GM12865 (cell line): Measurements from ENCODE around the gene NXPE4.

Experiments
- DNase-seq: peaks from one replicate; pipeline ENCODE4 v3.0.0; 2010; ENCODE audit warnings: low read depth
- H3K4me3 ChIP-seq: 2 replicates; pipeline ENCODE4 v1.5.1; 2011; ENCODE audit warnings: mild to moderate bottlenecking, low read depth, low read length, control low read depth
- TF ChIP-seq, protein P1 (sequence below): IDR thresholded peaks from 2 replicates; pipeline ENCODE4 v1.5.1; 2011; ENCODE audit warnings: low read length, control low read depth, low read depth, inconsistent platforms; ENCODE audit not compliant: insufficient read depth; ENCODE audit errors: missing control alignments

Gene NXPE4

DNA sequence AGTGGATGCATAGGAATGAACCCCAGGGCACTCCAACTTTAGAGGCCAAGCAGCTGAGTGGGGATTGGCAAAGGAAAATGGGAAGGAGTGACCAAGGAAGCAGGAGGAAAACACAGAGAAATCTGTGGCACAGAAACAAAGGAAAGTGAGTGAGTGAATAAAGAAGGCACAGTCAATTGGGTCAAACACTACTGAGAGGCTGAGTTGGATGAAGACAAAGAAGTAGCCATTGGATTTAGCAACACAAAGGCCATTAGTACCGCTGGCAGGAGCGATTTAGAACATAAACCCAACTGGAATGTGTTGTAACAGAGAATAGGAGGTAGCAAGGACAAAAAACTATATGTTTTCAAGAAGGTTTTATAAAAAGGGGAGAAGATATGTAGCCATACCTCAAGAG is 29.3 kb downstream of the NXPE4 start:
- TF ChIP-seq, protein P1, sequence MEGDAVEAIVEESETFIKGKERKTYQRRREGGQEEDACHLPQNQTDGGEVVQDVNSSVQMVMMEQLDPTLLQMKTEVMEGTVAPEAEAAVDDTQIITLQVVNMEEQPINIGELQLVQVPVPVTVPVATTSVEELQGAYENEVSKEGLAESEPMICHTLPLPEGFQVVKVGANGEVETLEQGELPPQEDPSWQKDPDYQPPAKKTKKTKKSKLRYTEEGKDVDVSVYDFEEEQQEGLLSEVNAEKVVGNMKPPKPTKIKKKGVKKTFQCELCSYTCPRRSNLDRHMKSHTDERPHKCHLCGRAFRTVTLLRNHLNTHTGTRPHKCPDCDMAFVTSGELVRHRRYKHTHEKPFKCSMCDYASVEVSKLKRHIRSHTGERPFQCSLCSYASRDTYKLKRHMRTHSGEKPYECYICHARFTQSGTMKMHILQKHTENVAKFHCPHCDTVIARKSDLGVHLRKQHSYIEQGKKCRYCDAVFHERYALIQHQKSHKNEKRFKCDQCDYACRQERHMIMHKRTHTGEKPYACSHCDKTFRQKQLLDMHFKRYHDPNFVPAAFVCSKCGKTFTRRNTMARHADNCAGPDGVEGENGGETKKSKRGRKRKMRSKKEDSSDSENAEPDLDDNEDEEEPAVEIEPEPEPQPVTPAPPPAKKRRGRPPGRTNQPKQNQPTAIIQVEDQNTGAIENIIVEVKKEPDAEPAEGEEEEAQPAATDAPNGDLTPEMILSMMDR: no peak
- no peak for DNase-seq
- H3K4me3 ChIP-seq: no peak overlapping the region

DNA sequence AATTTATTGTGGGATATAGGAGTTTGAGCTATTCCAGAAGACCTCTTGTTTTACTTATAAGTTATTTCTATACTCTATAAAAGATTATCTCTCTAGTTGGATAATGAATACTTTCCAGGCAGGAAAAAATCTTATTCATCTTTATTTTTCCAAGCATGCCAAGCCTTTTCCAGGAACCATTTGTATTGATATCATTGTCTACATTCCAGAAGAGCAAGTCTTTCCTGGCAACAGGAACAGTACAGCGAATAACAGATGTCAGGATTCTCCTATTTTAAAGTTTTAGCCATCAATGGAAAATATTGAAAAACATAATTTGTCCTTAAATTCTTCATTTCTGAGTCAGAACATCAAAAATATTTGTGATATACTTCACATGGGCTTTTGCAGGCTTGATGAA is 30.8 kb downstream of the NXPE4 start:
- TF ChIP-seq, protein P1: no peak
- no peak overlapping the region for H3K4me3 ChIP-seq
- DNase-seq: no peak

DNA sequence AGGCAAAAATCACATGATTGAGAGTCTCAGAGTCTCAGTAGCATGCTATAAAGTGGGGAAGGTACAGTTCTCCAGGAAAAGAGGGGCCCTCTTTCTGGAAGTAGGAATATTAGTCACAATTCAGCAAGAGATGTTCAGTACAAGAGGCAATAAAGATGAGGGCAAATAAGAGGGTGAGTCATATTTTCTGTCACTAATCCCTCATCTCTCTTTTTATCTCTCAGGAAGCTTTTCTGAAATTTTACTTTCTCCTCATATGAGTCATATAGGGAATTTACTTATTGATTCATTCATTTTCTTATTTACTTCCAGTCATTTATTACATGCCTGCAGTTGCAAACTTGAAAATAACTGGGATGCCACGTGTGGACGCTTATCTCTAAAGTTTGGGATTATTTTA is 32.5 kb downstream of the NXPE4 start:
- H3K4me3 ChIP-seq: no peak overlapping the region
- no peak for DNase-seq
- TF ChIP-seq, protein P1: no peak

DNA sequence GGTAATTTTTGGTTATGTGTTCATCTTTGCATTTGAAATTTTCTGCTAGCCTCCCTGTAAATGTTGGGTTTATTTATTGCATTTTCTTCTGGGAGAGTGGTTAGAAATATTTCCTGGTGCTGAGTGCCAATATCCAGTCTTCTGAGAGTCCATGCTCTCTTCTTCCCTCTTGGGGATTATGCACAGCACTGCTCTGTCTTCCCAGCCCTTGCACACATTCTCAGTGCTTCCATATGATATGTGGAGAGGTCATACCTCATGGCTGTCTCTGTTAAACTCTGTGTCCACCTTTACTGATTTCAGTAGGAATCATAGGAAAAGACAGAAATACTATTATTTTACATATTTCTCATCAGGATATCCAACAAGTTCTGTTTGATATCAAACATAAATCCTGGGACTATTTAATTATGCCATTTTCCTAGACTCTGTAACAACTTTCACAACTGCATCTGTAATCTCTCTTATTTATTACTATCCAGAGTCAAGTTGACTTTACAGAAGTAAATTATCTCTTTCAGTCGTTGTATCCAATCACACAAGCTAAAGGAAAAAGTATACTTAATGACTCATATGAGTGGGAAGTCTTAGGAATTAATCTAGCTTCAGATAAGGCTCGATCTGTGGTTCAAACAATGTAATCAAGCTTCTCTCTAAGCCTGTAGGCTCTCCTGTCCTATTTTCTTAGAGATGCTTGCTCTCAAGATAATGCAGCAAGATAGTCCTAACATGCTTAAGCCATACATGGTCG is 33.2 kb downstream of the NXPE4 start:
- TF ChIP-seq, protein P1: no peak
- H3K4me3 ChIP-seq: no peak overlapping the region
- no peak for DNase-seq

DNA sequence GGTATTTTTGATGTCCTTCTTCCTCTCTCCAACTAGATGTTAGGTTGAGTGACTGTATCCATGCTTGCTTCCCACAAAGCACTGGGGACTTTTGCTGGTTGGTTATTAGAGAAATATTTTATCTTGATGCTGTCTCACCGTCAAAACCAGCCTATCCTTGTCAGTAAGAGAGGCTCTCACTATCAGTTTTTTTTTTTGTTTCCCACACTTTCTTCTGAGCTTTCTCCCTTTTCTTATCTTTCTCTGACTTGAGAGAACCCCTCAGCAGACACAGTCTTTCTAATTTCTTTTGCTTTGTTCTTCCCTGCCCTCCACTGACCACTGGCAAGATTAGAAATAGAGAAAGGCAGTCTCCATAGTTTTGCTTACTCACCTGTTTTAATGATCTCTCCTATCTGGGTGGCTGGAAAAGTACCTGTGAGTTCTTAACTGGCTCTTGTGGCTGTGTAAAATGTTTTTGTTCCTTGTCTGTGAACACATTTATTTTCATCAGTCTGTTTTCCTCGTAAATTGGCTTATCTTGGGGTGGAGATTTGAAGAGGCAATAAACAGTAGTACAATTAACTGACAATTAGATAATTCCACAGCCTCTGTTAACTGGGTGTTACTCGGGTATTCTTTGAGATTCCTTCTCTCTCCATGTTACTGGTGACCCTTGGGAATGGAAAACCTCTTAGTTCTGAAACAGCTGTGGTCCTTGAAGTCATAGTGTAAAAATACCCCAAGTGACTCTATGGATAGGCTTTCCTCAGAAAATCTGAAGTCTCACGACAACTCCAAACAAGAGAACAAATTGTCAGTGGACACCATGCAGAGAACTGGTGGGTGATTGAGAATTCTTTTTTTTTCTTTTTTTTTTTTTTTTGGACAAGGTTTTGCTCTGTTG is 35.9 kb downstream of the NXPE4 start, which contains the start of gene NXPE1:
Gene NXPE1 (minus strand): TSS at position 457 of the 886 bp plus-strand sequence. CDS start 8,680 bp downstream, outside the sequence.
- no peak for DNase-seq
- TF ChIP-seq, protein P1: no peak
- H3K4me3 ChIP-seq: no peak within 1 kb of the TSS

DNA sequence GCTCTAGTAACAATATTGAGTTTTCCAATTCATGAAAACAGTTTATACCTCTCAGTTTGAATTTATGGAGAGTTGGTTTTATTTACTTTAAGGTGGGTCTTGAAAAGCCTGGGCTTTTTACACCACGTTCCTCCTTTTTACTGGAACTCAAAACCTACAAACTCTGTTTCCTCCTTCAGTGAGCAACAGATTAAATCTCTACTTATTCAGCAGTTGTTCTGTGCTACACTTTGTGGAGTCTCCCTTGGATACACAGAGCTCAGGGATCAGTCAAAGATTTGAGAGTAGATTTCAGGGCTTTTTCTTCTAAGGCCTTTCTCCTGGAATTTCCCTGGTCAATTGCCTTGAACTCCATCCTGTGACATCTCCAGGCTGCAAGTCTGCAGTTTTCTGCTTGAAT is 39.5 kb downstream of the NXPE4 start:
- H3K4me3 ChIP-seq: no peak overlapping the region
- TF ChIP-seq, protein P1: no peak
- DNase-seq: no peak
